ENCODE data around the gene TLR3.
"Not testable (repeated sequence)": the region's sequence is repeated elsewhere in the genome, so short reads cannot be mapped to it uniquely, and the experiment has no call there.

The TLR3 gene

DNA sequence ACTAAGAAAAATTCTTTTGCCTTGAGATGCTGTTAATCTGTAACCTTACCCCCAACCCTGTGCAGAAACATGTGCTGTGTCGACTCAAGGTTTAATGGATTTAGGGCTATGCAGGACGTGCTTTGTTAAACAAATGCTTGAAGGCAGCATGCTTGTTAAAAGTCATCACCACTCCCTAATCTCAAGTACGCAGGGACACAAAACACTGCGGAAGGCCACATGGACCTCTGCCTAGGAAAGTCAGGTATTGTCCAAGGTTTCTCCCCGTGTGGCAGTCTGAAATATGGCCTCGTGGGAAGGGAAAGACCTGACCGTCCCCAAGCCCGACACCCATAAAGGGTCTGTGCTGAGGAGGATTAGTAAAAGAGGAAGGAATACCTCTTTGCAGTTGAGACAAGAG lies 18.8 kb upstream of the TLR3 start:
- not testable (repeated sequence) for DNase-seq (ENCODE audit: low read depth)

DNA sequence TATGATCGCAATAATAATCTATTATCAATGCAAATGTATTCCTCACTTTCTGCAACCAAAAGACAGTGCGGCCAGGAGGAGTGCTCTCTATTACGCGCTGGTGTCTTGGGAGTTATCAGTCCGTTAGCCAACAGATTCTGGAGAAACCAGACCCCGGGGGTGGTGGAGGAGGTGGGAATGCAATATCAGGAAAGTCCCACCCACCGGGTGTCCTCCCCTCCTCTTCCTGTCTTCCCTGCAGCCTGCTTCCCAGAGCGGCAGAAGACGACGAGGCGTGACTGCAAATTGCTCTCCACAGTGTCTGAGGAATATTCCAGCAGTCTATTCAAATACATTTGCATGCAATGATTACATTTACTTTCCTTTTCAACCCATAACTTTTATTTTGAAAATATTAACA lies 17.9 kb upstream of the TLR3 start:
- DNase-seq (ENCODE audit: low read depth) = no peak

DNA sequence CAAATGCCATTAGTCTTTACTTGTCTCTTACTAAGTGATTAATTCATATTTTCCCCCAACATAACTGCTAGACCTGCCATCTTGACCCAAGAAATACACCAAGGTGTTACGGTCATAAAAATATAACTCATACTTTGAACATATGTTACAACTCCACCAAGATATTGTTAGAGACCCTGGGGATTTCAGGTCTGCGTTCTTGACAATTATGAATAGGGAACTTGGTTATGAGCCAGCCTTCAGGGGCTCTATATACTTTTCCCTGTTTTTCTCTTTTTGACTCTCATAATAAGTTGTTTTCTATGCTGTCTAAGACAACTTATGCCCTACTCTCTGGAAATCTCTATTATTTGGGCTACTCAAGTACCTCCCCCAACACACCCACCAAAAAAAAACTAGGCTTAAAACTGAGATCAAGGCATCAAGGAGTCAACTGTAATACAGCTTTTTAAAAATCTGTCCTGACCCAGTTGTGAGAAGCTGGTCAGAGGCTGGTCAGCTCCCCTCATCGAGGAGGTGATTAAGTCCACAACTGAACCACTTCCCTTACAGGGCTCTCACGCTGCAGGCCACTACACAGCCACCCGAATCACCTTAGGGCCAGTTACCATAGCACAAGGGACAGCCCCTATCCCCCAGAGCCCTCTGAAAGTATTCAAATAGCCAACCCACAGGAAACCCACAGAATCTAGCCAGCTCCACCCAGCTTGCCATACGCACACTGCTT lies 10.5 kb upstream of the TLR3 start:
- DNase-seq (ENCODE audit: low read depth) = no peak

DNA sequence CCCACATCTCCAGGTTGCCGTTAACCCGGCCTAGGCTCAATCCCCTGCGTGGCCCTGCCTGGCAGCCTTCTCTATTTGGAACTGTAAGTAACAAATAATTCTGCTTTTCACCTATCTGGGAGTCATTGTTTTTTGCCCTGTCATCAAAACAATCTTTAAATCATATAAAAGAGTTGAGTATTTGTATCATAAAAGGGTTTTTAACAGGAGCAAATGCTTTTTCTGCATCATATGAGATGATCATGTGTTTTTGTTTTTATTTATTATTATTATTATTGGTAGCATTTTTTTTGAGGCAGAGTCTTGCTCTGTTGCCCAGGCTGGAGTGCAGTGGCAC lies 10.0 kb upstream of the TLR3 start:
- DNase-seq (ENCODE audit: low read depth) = no peak

DNA sequence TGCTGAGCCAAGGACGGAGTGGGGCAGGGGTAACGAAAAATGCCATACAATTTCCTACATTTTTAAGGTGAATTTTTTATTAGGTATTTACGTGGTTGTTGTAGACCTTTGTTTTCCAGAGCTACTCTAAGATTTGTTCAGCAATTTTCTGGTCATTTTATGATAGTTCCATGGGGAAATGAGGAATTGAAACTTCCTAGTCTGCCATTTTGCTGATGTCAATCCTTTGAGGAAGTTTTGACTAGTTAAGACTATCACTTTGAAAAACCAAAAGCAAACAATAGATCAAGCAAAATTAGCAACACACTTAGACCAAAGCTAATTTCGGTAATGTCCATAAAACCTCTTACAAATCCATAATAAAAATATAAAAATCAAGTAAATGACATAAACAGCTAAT lies 7.0 kb upstream of the TLR3 start:
- DNase-seq (ENCODE audit: low read depth) = no peak

DNA sequence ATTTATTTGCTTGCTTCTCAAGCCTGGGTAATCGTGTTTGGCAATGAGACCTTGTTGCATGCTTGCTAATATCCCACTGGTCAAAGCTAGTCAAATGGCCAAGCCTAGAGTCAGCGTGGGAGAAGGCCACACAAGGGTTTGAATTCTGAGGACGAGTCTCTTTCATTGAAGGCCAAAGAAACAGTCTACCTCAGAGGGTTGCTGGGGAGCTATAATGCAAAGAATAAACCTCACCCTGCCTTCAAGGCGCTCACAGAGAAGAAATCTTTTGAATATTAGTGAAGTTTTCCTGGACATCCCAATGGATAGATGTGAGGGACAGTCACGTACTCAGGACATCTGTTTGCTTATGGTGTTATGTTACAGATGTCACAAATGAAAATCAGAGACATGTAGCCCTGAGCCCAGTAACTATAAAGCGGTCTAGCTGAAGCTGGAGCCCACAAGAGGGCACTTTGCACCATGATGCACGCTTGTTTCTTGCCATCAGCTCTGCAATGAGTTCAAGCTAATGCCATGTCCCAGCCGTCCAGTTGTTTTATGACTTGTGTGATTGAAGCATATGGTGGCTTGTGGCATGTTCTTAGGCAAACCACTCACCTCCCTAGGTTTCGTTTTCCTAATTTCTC lies 1.1 kb upstream of the TLR3 start:
- DNase-seq (ENCODE audit: low read depth) = no peak

DNA sequence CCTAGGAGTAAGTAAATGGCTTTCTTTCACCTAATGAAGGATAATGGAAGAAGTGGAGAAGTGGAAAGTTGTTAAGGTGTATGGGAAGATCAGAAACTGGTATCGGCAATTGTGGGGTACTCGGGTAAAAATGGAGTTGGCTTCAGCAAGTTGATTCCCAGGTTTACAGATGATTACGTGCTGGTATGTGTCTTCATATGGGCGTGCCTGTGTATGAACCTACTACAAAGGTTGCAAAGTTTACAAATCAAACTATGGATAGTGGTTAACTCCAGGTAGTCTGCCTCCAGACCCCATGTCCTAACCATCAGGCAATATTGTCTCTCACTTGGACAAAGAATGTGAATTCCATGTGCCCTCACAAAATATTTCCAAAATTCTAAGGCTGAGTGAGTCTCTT lies 773 bp downstream of the TLR3 start:
- no peak for DNase-seq (ENCODE audit: low read depth)

DNA sequence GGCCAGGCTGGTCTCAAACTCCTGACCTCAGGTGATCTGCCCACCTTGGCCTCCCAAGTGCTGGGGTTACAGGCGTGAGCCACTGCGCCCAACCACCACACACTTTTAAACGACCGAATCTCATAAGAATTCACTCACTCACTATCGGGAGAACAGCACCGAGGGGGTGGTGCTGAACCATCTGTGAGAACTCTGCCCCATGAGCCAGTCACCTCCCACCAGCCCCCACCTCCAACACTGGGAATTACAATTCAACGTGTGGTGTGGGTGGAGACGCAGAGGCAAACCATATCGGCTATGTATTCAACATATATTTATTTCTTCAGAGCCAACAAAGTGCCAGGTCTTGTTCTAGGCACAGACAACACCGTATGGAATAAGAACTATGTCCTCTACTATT lies 3.6 kb downstream of the TLR3 start:
- no peak for DNase-seq (ENCODE audit: low read depth)

DNA sequence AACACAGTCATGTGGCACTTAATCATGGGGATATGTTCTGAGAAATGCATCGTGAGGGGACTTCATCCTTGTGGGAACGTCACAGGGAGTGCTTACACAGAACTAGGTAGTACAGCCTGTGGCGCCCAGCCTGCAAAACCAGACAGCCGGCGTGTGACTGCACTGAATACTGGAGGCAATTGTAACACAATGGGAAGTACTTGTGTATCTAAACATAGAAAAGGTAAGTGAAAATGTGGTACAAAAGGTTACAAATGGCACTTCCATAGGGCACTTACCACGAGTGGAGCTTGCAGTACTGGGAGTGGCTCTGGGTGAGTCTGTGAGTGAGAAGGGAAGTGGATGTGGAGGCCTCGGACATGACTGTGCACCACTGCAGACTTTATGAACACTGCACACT lies 5.2 kb downstream of the TLR3 start:
- DNase-seq (ENCODE audit: low read depth) = no peak

DNA sequence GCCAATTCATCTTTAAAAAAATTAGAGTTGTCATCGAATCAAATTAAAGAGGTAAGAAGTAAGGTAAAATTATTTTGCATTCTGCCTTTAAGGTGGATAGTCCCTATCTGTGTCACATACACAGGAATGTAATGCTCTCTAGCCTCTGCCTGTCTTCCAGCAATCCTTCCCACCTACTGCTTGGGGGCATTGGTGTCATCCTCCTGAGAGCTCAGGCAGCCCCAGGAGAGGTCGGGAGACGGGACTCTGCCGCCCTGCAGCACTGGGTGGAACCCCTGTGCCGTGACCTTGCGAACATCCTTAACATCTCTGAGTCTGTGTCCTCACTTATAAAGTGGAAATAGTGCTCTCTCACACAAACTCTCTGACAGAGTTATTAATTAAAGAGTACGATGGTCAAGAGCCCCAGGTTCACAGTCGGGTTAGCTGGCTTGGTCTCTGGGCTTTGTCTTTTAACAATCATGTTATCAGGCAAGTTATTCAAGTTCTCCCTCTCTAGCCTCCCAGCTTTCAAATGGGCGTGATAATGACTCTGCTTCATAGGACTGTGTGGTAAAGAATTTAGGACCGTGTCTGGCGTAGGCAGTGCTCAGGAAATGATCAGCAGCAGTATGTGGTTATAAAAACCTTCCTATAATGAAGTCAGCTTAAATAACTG lies 10.2 kb downstream of the TLR3 start:
- DNase-seq (ENCODE audit: low read depth) = no peak

DNA sequence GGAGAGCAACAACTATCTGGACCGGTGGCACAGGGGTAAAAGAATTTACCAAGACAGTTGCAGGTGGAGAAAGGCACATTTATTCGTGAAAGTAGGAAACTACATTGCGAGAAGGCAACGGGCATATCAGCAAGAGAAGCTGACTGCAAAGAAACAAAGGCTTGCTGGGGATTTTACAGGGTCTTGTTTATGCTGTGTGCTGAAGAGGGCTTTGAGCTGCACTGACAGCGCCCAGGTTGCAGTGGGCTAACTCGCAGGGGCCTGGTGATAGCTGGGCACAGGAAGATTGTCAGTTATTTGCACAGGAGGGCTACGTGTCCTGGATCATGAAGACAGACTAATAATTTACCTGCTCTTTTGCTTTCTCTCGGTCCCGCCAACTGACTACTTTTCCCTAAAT lies 10.7 kb downstream of the TLR3 start:
- DNase-seq (ENCODE audit: low read depth) = no peak

DNA sequence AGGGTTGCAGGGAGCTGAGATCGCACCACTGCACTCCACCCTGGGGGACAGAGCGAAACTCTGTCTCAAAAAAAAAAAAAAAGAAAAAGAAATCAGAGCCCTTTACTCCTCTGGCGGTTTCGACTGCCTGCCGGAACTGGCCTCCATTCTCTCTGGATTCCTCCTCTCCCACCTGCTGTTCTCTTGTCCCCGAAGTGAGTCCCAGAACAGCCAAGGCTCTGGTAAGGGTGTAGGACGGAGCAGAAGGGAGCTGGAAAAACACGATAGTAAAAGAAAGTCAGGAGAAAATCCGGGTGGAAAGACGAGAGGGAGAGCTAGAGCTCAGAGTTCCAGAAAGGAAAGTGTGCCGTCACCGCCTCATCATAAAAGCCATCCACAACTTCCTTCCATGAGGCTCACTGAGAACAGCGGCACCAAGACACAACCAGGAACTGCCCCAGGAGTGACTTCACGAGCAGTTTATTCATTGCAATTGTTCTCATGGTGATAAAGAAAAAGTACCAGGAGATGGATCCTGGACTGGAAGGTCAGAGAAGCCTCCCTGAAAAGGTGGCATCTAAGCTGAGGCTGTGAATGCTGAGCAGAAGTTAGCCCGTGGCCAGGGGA lies 12.3 kb downstream of the TLR3 start:
- DNase-seq (ENCODE audit: low read depth) = no peak

DNA sequence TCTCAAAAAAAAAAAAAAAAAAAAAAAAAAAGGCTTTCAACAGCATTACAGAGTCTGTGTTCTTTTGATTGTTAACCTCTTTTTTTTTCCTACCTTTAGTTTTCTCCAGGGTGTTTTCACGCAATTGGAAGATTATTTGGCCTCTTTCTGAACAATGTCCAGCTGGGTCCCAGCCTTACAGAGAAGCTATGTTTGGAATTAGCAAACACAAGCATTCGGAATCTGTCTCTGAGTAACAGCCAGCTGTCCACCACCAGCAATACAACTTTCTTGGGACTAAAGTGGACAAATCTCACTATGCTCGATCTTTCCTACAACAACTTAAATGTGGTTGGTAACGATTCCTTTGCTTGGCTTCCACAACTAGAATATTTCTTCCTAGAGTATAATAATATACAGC lies 13.3 kb downstream of the TLR3 start:
- no peak for DNase-seq (ENCODE audit: low read depth)

DNA sequence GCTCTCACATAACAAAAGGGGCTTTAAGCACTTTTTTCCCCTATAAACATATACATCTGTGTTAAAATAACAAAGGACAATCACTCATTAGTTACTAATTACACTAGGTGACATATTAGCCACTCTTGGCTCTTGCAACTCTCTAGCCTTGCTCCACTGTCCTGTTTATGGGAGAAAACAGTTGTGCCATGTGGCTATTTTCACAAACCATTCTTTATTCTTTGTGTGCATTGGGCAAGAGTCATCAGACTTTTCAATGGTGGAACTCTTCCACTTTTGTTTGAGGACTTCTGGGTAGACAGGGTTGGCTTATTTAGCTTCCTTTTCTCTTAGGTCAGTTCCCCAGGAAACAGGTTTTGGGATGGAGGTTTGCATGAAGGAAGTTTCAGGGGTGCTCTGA lies 19.6 kb downstream of the TLR3 start:
- DNase-seq (ENCODE audit: low read depth) = no peak

DNA sequence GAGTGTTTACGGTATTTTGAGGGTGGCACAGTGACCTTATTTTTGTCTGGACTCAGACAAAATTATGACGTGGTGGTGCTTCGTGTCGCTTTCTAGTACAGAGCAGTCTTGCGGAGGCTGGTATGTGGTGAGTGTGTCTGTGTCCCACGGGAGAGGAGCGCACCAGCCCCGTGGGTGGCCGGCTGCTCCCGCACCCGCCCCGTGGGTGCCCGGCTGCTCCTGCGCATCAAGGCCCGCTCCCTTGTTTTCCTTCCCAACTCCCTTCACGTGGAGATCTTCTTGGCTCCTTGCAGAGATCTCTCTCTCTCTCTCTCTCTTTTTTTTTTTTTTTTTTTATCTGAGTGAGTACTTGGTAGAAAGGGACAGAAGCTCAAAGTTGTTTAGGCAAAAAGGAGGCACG lies 23.3 kb downstream of the TLR3 start:
- no peak for DNase-seq (ENCODE audit: low read depth)

DNA sequence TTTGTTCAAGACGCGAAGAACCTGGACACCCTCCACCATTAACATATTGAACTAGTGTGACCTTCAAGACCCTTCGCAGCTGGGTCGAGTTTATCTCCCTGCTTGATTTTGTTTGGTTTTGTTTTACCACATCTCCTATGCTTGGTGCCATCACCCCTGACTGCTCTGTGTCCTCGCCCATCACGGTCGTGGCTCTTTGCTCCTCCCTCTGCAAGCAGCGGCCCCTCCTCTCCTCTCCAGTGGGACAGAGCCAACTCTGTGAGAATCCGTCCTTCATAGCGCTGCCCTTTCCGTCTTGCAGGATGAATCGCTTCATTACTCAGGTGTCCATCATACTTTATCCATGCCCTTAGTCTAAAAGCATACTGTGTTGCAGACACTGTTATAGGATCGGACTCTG lies 26.4 kb downstream of the TLR3 start:
- no peak for DNase-seq (ENCODE audit: low read depth)

DNA sequence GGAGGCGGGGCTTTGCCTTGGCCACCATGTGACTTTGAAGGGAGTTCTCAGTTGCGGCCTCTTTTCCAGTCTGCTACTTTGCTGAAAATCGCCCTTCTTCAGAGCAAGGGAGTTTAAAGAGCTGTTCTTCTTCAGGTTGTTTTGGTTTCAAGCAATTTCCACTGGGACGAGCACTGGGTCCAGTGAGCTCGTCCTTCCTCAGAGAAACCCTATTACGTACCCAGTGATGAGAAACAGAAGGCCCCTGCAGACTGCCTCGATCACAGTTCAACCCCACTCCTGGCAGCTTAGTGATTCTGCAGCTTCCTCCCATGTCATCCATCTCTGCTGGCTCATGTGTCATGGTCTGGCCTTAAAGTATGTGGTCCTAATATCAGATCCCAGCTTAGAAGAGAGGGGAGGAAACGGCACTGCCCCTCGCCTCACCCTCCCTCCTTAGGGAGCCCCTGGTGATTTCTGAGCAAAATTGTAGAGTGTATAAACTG lies 27.8 kb downstream of the TLR3 start:
- no peak for DNase-seq (ENCODE audit: low read depth)

DNA sequence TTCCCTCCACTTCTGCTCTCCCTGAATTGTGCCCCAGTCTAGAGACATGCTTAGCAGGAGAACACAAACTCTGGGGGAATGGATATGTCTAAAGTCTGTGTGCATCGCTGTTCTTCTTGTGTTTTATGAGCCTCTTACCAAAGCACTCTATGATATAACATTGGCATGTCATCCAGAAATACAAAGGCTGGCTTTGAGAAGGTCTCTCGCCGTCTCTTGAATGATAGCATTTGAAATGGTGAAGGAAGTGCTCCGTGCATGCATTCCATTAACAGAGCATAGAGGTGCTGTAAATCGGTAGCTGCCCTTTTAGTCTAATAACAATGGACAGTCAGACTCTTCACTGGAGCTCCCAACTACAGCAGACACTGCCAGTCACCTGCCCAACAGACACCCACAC lies 28.4 kb downstream of the TLR3 start:
- DNase-seq (ENCODE audit: low read depth) = no peak

DNA sequence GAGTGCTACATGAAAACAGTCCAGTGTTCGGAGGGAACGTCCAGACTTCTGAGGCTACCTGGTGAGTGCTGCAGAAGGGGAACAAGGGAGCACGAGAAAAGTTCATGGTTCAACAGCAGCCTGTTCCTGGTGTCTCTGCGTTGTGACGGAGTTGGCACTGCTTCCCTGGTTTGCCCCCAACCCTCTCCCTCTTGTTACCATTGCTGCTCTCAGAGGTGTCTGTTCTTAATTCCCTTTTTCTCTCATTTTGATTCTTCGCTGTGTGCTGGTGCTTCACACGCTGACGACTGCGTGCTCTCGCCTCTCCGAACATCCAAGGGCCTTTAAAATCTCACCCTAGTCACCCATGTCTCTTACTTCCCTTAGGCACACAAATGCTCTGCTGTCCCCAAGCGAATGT lies 34.0 kb downstream of the TLR3 start:
- DNase-seq (ENCODE audit: low read depth) = no peak

DNA sequence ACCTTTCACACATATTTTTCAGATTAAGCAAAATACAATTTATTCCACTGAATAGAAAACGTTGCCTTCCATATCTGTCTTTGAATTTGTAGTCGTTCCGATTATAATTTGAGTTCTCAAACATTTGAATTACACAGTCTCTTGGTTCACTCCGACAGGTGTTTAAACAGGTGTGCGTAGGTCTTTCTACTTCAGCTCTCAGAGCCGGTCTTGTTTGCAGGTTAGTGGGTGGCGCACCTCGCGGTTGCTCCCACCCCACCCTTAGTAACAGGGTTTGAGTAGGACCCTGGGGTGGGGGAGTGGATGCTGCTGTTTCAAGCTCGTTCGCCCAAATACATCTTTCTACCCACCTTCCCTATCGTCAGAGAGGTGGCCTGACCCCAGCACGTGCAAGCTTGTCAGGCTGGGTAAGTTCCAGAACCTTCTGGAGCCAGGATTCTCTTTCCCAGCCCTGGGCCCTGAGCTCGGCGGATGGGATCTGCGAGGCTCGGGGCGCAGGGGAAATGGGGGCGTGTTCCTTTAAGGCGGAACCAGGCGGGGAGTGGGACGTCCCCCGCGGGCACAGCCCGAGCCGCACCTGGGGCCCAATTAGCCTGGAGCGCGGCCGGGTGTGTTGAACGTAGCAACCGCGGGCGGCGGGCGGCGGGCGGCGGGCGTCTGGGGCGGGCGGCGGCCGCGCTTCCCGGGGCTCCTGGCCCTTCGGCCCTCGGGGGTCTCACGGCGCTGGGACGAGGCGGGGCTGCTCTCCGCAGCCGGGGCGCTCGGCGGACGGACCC lies 35.3 kb downstream of the TLR3 start, which contains the start of gene FAM149A:
FAM149A (plus strand) TSS at position 591 of the 776 bp plus-strand sequence.
- DNase-seq (ENCODE audit: low read depth) = peak; percentile 46

DNA sequence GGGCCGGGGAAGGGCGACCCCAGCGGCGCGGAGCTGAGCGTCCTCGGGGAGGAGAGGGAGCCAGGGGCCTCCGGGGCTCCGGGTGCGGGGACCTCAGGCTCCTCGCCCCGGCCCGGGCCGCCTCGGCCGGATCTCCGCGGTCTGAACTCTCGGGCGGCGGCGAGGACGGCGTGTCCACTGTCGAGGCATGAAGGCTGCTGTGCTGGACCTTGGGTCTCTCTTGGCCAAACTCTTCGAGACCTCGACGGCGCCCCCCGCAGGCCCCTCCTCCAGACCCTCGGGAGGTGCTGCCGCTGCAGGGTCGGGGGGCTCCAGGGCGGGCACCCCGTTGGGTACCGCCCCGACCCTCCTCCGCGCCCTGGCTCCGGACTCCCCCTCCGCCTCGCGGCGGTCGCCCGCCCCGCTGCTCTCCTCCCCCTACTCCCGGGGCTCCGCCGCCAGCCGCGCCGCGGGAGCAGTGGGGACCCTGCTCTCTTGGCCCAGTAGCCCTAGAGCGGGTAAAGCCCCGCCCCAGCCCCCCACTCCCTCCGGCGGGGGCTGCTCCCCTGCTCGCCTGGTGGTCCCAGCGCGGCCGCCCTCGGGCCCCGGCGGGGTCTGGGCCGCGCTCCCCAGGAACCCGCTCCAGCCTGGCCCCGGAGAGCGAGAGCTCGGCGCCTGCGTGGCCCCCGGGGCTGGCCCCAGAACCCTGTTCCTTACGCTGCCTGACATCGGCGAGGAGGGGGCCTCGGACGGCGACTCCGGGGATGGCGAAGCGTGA lies 36.1 kb downstream of the TLR3 start:
- DNase-seq (ENCODE audit: low read depth) = no peak

Measured in activated T-cell treated with anti-CD3 and anti-CD28 coated beads for 1 hour (primary cell).